Subcutaneous abdominal adipose tissue (tissue), 5 donors: ENCODE measurements around the gene SPOCD1.

Source experiments
- H3K27ac ChIP-seq: one replicate; pipeline ENCODE4 v1.7.0; 2013; ENCODE audit warnings: low read depth, mild to moderate bottlenecking, inconsistent platforms, low read length, moderate library complexity
- H3K27me3 ChIP-seq, 5 donors: one replicate each; pipeline ENCODE4 v1.7.0; 2013; ENCODE audit warnings: low read length in 5 of 5, inconsistent platforms in 1 of 5; ENCODE audit not compliant: control insufficient read depth in 5 of 5, insufficient read depth in 4 of 5
- H3K36me3 ChIP-seq, 5 donors: one replicate each; pipeline ENCODE4 v1.7.0; 2013; ENCODE audit warnings: low read length in 5 of 5; ENCODE audit not compliant: control insufficient read depth in 5 of 5, insufficient read depth in 5 of 5
- H3K4me1 ChIP-seq, 5 donors: one replicate each; pipeline ENCODE4 v1.7.0; 2013; ENCODE audit warnings: low read length in 5 of 5, mild to moderate bottlenecking in 3 of 5, moderate library complexity in 1 of 5; ENCODE audit not compliant: control insufficient read depth in 5 of 5, insufficient read depth in 5 of 5
- H3K4me3 ChIP-seq, 5 donors: one replicate each; pipeline ENCODE4 v1.7.0; 2013; ENCODE audit warnings: low read length in 5 of 5, low read depth in 1 of 5
- H3K9ac ChIP-seq, 5 donors: one replicate each; pipeline ENCODE4 v1.7.0; 2013; ENCODE audit warnings: low read length in 5 of 5, mild to moderate bottlenecking in 4 of 5, moderate library complexity in 3 of 5
- H3K9me3 ChIP-seq, 5 donors: one replicate each; pipeline ENCODE4 v1.7.0; 2013; ENCODE audit warnings: low read length in 5 of 5; ENCODE audit not compliant: control insufficient read depth in 5 of 5
- donor health status: healthy.
- donor health status: healthy.
- donor health status: healthy.
- donor health status: healthy.
- donor health status: healthy.

Gene SPOCD1

GRCh38 chr1:31752952-31753475 lies 62.8 kb downstream of the SPOCD1 start:
- peaks cover 5 to 35% (median 33%) of the 10 kb centered on the region in 5 donors for H3K4me1 ChIP-seq
- no peaks in the 10 kb centered on the region for H3K36me3 ChIP-seq
- no peak overlapping the region for H3K9ac ChIP-seq
- peaks cover 0 to 3% (median 0%) of the 10 kb centered on the region in 5 donors for H3K27me3 ChIP-seq
- no peaks in the 10 kb centered on the region for H3K9me3 ChIP-seq
- peak overlapping the region; percentile 86 for H3K27ac ChIP-seq
- no peak overlapping the region for H3K4me3 ChIP-seq

DNA sequence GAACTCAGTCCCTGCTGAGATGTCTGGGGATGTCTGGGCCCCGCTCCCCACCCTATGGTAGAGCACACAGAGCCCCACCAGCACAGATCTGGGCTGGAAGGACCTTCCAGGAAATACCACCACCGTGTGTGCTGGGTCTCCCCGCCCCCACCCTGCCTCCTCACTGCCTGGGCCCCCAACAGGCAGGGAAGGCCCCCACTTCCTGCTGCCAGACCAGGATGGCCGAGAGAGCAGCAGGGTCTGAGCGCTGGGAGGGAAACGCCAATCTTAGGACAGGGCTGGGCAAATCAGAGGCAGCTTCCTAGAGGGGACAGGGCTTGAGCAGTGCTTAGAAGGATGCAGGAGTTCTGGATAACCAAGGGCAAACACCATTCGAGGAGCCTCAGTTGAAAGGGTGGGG lies 63.6 kb downstream of the SPOCD1 start:
- Histone ChIP-seq H3K27ac (no peak overlapping the region), H3K27me3 (peaks cover 0 to 5% (median 0%) of the 10 kb centered on the region in 5 donors), H3K36me3 (no peaks in the 10 kb centered on the region), H3K9ac (no peak overlapping the region), H3K4me1 (peaks cover 5 to 35% (median 33%) of the 10 kb centered on the region in 5 donors), H3K9me3 (no peaks in the 10 kb centered on the region), H3K4me3 (no peak overlapping the region)

- Histone ChIP-seq H3K36me3 (no peaks in the 10 kb centered on the region), H3K27me3 (peaks cover 0 to 7% (median 0%) of the 10 kb centered on the region in 5 donors), H3K27ac (no peak overlapping the region), H3K4me1 (peaks cover 5 to 35% (median 33%) of the 10 kb centered on the region in 5 donors), H3K9ac (no peak overlapping the region), H3K9me3 (no peaks in the 10 kb centered on the region), H3K4me3 (no peak overlapping the region)
Observed at GRCh38 chr1:31751822-31752241, 64.0 kb downstream of the SPOCD1 start.

- H3K27ac ChIP-seq = no peak overlapping the region
- no peak overlapping the region for H3K4me3 ChIP-seq
- H3K9ac ChIP-seq = no peak overlapping the region
- no peaks in the 10 kb centered on the region for H3K9me3 ChIP-seq
- peaks cover 0 to 7% (median 0%) of the 10 kb centered on the region in 5 donors for H3K27me3 ChIP-seq
- H3K4me1 ChIP-seq = peaks cover 5 to 38% (median 33%) of the 10 kb centered on the region in 5 donors
- H3K36me3 ChIP-seq = no peaks in the 10 kb centered on the region
Observed at GRCh38 chr1:31750858-31751510, 64.8 kb downstream of the SPOCD1 start.

DNA sequence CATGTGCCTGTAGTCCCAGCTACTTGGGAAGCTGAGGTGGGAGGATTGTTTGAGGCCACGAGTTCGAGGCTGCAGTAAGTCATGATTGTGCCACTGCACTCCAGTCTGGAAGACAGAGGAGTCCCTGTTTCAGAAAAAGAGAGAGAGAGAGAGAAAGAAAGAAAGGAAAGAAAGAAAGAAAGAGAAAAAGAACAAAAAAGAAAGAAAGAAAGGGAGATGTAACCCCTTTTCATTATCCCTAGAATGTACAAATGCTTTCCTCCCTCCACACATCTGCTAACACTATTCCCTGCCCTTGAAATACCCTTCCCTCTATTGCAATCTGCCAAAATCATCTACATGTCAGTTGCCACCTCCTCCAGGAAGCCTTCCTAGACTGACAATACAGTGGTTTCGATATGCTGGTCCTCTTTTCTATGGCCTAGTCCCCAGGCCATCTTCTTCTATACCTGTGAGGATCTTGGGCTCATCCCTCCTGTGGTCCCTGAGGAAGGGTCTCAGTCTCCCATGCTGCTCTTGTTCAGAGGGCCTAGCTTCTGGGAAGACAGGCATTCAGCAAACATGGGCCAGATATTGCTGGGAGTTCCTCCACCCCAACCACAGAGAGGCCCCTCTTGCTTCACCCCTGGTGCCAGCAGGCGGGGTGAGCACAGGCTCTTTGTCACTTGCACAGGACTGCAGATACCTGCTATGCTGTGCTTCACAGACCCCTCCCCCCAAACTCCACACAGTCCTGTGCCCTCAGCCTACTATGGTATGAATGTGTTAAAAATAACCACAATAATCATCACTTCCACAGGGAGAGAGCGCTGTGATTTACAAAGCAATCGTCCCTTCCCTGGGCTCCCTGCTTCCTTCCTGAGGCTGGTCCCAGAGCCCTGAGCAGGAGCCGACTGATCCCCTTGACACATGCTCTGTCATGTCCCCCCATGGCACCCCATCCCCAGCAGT lies 65.8 kb downstream of the SPOCD1 start:
- H3K27ac ChIP-seq = no peak overlapping the region
- peaks cover 0 to 7% (median 0%) of the 10 kb centered on the region in 5 donors for H3K27me3 ChIP-seq
- H3K4me3 ChIP-seq = no peak overlapping the region
- no peak overlapping the region for H3K9ac ChIP-seq
- no peaks in the 10 kb centered on the region for H3K9me3 ChIP-seq
- H3K36me3 ChIP-seq = no peaks in the 10 kb centered on the region
- H3K4me1 ChIP-seq = peaks cover 5 to 32% (median 25%) of the 10 kb centered on the region in 5 donors

DNA sequence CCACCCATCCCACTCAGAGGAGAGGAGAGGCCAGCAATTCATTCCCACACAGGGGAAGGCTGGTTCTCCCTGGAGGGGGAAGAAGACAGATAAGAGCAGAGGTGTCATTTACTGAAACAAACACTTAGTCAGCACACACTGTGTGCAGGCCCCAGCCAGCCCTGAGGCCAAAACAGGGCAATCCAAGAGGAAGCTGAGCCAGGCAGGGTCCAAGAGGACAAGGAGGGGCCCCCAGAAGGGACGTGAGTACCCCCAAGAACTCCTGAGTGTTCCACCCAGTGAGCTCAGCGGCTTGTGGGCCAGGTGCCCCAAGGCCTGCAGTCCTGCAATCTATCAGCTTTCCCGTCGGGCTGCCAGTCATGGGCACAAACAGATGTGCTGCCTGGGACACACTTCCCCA lies 67.5 kb downstream of the SPOCD1 start:
- Histone ChIP-seq H3K9ac (no peak overlapping the region), H3K36me3 (no peaks in the 10 kb centered on the region), H3K4me1 (peaks cover 0 to 16% (median 8%) of the 10 kb centered on the region in 5 donors), H3K27ac (no peak overlapping the region), H3K4me3 (no peak overlapping the region), H3K27me3 (peaks cover 0 to 7% (median 0%) of the 10 kb centered on the region in 5 donors), H3K9me3 (no peaks in the 10 kb centered on the region)

GRCh38 chr1:31747304-31747703 lies 68.5 kb downstream of the SPOCD1 start:
- Histone ChIP-seq H3K9me3 (no peaks in the 10 kb centered on the region), H3K4me1 (peaks cover 0 to 13% (median 0%) of the 10 kb centered on the region in 5 donors), H3K9ac (no peak overlapping the region), H3K27ac (no peak overlapping the region), H3K4me3 (no peak overlapping the region), H3K36me3 (no peaks in the 10 kb centered on the region), H3K27me3 (peaks cover 0 to 7% (median 0%) of the 10 kb centered on the region in 5 donors)

- no peak overlapping the region for H3K27ac ChIP-seq
Observed at GRCh38 chr1:31746687-31747086, 69.1 kb downstream of the SPOCD1 start.

DNA sequence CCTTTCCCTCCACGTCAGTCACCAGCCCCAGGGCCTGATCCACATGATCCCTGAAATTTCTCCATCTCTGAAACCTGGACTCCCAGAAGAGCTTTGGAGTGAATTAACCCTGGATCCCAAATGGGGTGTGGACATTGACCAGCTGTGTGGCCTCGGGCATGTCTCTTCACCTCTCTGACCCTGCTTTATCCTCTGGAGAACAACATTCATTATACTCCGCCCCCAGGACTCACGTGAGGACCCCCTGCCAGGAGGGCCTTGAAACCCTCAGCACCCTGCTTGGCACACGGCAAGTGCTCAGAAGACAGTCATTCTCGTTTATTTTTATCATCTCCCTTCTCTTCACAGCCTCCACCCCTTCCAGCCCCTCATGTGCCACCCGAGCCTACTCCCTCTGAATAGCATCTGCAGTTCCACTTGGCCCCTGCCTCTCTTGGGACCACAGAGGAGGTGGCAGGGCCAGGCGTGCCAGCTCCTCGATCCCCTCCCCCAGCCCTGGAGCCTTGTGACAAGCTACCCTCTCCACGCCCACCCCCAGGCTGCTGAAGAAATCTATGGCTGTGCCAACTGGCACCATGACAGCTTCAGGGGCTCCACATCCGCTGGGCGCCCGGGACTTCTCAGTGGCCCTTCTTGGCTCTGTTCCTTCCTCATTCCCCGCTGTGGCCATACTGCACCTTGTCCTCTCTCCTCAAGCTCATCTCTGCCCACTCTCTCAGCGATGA lies 69.7 kb downstream of the SPOCD1 start:
- Histone ChIP-seq H3K36me3 (no peaks in the 10 kb centered on the region), H3K9ac (no peak overlapping the region), H3K9me3 (no peaks in the 10 kb centered on the region), H3K27ac (no peak overlapping the region), H3K27me3 (peaks cover 0 to 7% (median 0%) of the 10 kb centered on the region in 5 donors), H3K4me1 (peaks cover 0 to 13% (median 0%) of the 10 kb centered on the region in 5 donors), H3K4me3 (no peak overlapping the region)

More at GRCh38 chr1:31746687-31747086, 69.1 kb downstream of the SPOCD1 start:
- Histone ChIP-seq H3K4me1 (peaks cover 0 to 13% (median 0%) of the 10 kb centered on the region in 5 donors), H3K36me3 (no peaks in the 10 kb centered on the region), H3K27me3 (peaks cover 0 to 7% (median 0%) of the 10 kb centered on the region in 5 donors), H3K4me3 (no peak overlapping the region), H3K9ac (no peak overlapping the region), H3K9me3 (no peaks in the 10 kb centered on the region)
